Pancreas (tissue), 10 donors: ENCODE results near the gene NCAM2. TPM values are rescaled to one million over a fixed set of nuclear protein-coding genes. Genes with fewer than 3 reads are reported as not detected.

Experiments
- ATAC-seq, 4 donors: fragments of 200-7000 bp; cut with Tn5 transposase; one replicate each; pipeline versions ENCODE4 v1.8.0 to v1.9.1; 2020; ENCODE audit warnings: mild to moderate bottlenecking in 4 of 4, moderate library complexity in 4 of 4
- DNase-seq, 6 donors: peaks; one replicate each; pipeline ENCODE4 v3.0.0-alpha.2; 2020
- FAIRE-seq: peaks from 2 replicates; lab custom pipeline; 2012; peaks lifted over from hg19 to GRCh38; lab: Jason Lieb, UNC
- H3K27ac ChIP-seq, 4 donors: fragments of 200-600 bp; sonication (generic); 1 replicate in 3 of 4; 2 replicates in 1 of 4; pipeline versions ENCODE4 v1.5.0 to v1.8.0; 2020
- H3K27me3 ChIP-seq, 4 donors: fragments of 200-600 bp; one replicate each; pipeline ENCODE4 v1.8.0; 2021
- H3K36me3 ChIP-seq, 3 donors: fragments of 200-600 bp; sonication (generic) in 1 of 3; one replicate each; pipeline versions ENCODE4 v1.5.0 to v1.8.0; 2020 to 2021
- H3K4me1 ChIP-seq, 3 donors: fragments of 200-600 bp; one replicate each; pipeline ENCODE4 v1.8.0; 2021
- H3K4me3 ChIP-seq, 4 donors: fragments of 200-600 bp; sonication (generic) in 2 of 4; one replicate each; pipeline versions ENCODE4 v1.5.0 to v1.8.0; 2020 to 2021
- H3K9me3 ChIP-seq, 4 donors: fragments of 200-600 bp; one replicate each; pipeline ENCODE4 v1.8.0; 2021
- CTCF ChIP-seq, 4 donors: fragments of 200-600 bp; sonication (generic) in 3 of 4; IDR thresholded peaks; one replicate each; pipeline versions ENCODE4 v1.5.0 to v1.8.0; 2021; ENCODE audit warnings: antibody characterized with exemption in 4 of 4
- WGBS, 2 donors: extraction: QIAGEN DNeasy Blood & Tissue Kit; methylation state at CpG; one replicate each; pipeline ENCODE4 v1.1.7; 2013; 5-methylcytosine and 5-hydroxymethylcytosine counted together
- intact Hi-C, 3 donors: fragments of 100-400 bp; cut with DNase I; formaldehyde crosslinking; loops; one replicate each; pipeline versions ENCODE4 v1.11.1 to v1.14.2; 2022
- polyA plus RNA-seq, 2 donors: library from polyadenylated mRNA; stranded (reverse); fragments of 200-250 nt; gene quantifications; one replicate each; pipeline ENCODE4 v1.2.3, GENCODE V29; 2013
- total RNA-seq, 6 donors: library from RNA; stranded (reverse); fragmentation: NEBNext Ultra II Directional in 4 of 6; extraction: Animal tissue kit (Norgen Biotek cat#: 25700) in 4 of 6; gene quantifications; one replicate each; pipeline versions ENCODE4 v1.2.1 to v1.2.4, GENCODE V29; 2021 to 2023
- donor health status: healthy with polysubstance abuse.
- donor health status: DM: no; HTN: no; CAD: no; lungs with moderate emphysema.
- donor health status: DM: no; HTN: no; CAD: no.
- donor health status: control.
- donor health status: control.
- donor health status: Bipolar disorder and iron deficiency.
- donor health status: DM: yes; HTN: yes; CAD: no.
- donor health status: DM: no; HTN: no; CAD: no.
- donor health status: DM: no; HTN: no; CAD: no.
- donor health status: DM: yes; HTN: yes; CAD: no.

The NCAM2 gene
- total and polyA plus RNA-seq, 8 donors: under 0.01 to 1.0 (median 0.27) TPM

- no peaks in the 10 kb centered on the region for H3K27me3 ChIP-seq
- no peaks in the 10 kb centered on the region for H3K4me1 ChIP-seq
- TF ChIP-seq CTCF (IDR thresholded peaks at IDR 0.05): no peak
- H3K9me3 ChIP-seq: no peaks in the 10 kb centered on the region
- WGBS, 2 donors: 43 to 53% methylated on average over 3 of the region's 3 CpGs
- intact Hi-C loops: no loop called here
- no peak overlapping the region for H3K27ac ChIP-seq
- DNase-seq (no peak), FAIRE-seq (no peak), ATAC-seq (no peak)
- H3K4me3 ChIP-seq: no peak overlapping the region
- no peaks in the 10 kb centered on the region for H3K36me3 ChIP-seq
These were observed 483.0 kb downstream of the NCAM2 start for GRCh38 chr21:21481239-21481638.

- no peaks in the 10 kb centered on the region for H3K9me3 ChIP-seq
- no peaks in the 10 kb centered on the region for H3K4me1 ChIP-seq
- WGBS, 2 donors: 41 to 64% methylated on average over 6 of the region's 6 CpGs
- no peak for ATAC-seq
- no peak overlapping the region for H3K4me3 ChIP-seq
- peaks cover 0 to 5% (median 0%) of the 10 kb centered on the region in 4 donors for H3K27me3 ChIP-seq
- no peak overlapping the region for H3K27ac ChIP-seq
- no peak for DNase-seq
- FAIRE-seq: no peak
- intact Hi-C loops: no loop called here
- no peaks in the 10 kb centered on the region for H3K36me3 ChIP-seq
- no peak for TF ChIP-seq CTCF (IDR thresholded peaks at IDR 0.05)
These were observed 510.6 kb downstream of the NCAM2 start for GRCh38 chr21:21508859-21509258.

GRCh38 chr21:21530680-21531079 is 532.5 kb downstream of the NCAM2 start:
- no peaks in the 10 kb centered on the region for H3K36me3 ChIP-seq
- ATAC-seq (no peak), DNase-seq (no peak), FAIRE-seq (no peak)
- intact Hi-C loops: no loop called here
- no peaks in the 10 kb centered on the region for H3K9me3 ChIP-seq
- no peak overlapping the region for H3K4me3 ChIP-seq
- TF ChIP-seq CTCF (IDR thresholded peaks at IDR 0.05): no peak
- H3K27me3 ChIP-seq: no peaks in the 10 kb centered on the region
- H3K27ac ChIP-seq: no peak overlapping the region
- H3K4me1 ChIP-seq: no peaks in the 10 kb centered on the region

GRCh38 chr21:21547368-21547953 is 549.3 kb downstream of the NCAM2 start:
- TF ChIP-seq CTCF (IDR thresholded peaks at IDR 0.05): no peak
- H3K27me3 ChIP-seq: no peaks in the 10 kb centered on the region
- H3K4me1 ChIP-seq: no peaks in the 10 kb centered on the region
- no peak for DNase-seq
- no peaks in the 10 kb centered on the region for H3K9me3 ChIP-seq
- H3K4me3 ChIP-seq: no peak overlapping the region
- no peak overlapping the region for H3K27ac ChIP-seq
- intact Hi-C loops: loop anchor here in 1 of 3 donors (10.0 kb wide), 1 partner anchor 57 kb away; no protein-coding TSS in a partner anchor
- H3K36me3 ChIP-seq: no peaks in the 10 kb centered on the region
- ATAC-seq: no peak
- no peak for FAIRE-seq
- WGBS, 2 donors: 54 to 63% methylated on average over 5 of the region's 5 CpGs

GRCh38 chr21:21559285-21560045 is 561.3 kb downstream of the NCAM2 start:
- TF ChIP-seq CTCF (IDR thresholded peaks at IDR 0.05): no peak
- DNase-seq (no peak), FAIRE-seq (no peak), ATAC-seq (no peak)
- Histone ChIP-seq H3K27ac (no peak overlapping the region), H3K36me3 (no peaks in the 10 kb centered on the region), H3K4me1 (no peaks in the 10 kb centered on the region), H3K4me3 (no peak overlapping the region), H3K9me3 (no peaks in the 10 kb centered on the region), H3K27me3 (no peaks in the 10 kb centered on the region)
- intact Hi-C loops: no loop called here
- WGBS, 2 donors: 63 to 68% methylated on average over 2 of the region's 2 CpGs
